Psoas muscle (tissue), 8 donors: ENCODE results near the gene ZNF275. TPM values are rescaled to one million over a fixed set of nuclear protein-coding genes. Genes with fewer than 3 reads are reported as not detected.

Source experiments
- ATAC-seq, 4 donors: fragments of 200-7000 bp; cut with Tn5 transposase; one replicate each; pipeline ENCODE4 v1.9.1; 2020; ENCODE audit warnings: moderate library complexity in 3 of 4, mild to moderate bottlenecking in 2 of 4
- DNase-seq, 2 donors: peaks; one replicate each; pipeline ENCODE4 v3.0.0-alpha.2; 2020
- H3K27ac ChIP-seq: fragments of 200-600 bp; one replicate; pipeline ENCODE4 v1.8.0; 2022
- H3K27me3 ChIP-seq, 3 donors: fragments of 200-600 bp in 1 of 3; one replicate each; pipeline versions ENCODE4 v1.6.1 to v1.8.0; 2013 to 2022; ENCODE audit warnings: low read length in 2 of 3, mild to moderate bottlenecking in 2 of 3, moderate library complexity in 1 of 3; ENCODE audit not compliant: insufficient read depth in 3 of 3
- H3K36me3 ChIP-seq, 2 donors: fragments of 200-600 bp in 1 of 2; one replicate each; pipeline versions ENCODE4 v1.6.1 to v1.8.0; 2013 to 2022; ENCODE audit warnings: low read depth in 1 of 2, mild to moderate bottlenecking in 1 of 2, moderate library complexity in 1 of 2; ENCODE audit not compliant: insufficient read depth in 1 of 2
- H3K4me1 ChIP-seq: fragments of 200-600 bp; one replicate; pipeline ENCODE4 v1.8.0; 2022
- H3K4me3 ChIP-seq: fragments of 200-600 bp; one replicate; pipeline ENCODE4 v1.8.0; 2022; ENCODE audit warnings: mild to moderate bottlenecking
- H3K9me3 ChIP-seq: fragments of 200-600 bp; one replicate; pipeline ENCODE4 v1.8.0; 2022
- WGBS, 3 donors: extraction: QIAGEN DNeasy Blood & Tissue Kit; methylation state at CpG; one replicate each; pipeline versions ENCODE4 v1.1.6 to v1.1.7; 2013; 5-methylcytosine and 5-hydroxymethylcytosine counted together
- intact Hi-C, 2 donors: fragments of 100-400 bp; cut with DNase I; formaldehyde crosslinking; loops; one replicate each; pipeline versions ENCODE4 v1.11.0 to v1.14.2; 2022
- polyA plus RNA-seq, 3 donors: library from polyadenylated mRNA; stranded (reverse); fragments of 200-250 nt; gene quantifications; one replicate each; pipeline ENCODE4 v1.2.3, GENCODE V29; 2013
- total RNA-seq, 4 donors: library from RNA; stranded (reverse); fragmentation: NEBNext Ultra II Directional in 2 of 4; extraction: Animal tissue kit (Norgen Biotek cat#: 25700) in 2 of 4; gene quantifications; one replicate each; pipeline versions ENCODE4 v1.2.1 to v1.2.4, GENCODE V29; 2021 to 2023
- TF ChIP-seq, protein P1 (sequence below): fragments of 200-600 bp; IDR thresholded peaks from one replicate; pipeline ENCODE4 v1.8.0; 2022; ENCODE audit warnings: antibody characterized with exemption
- donor health status: healthy with polysubstance abuse.
- donor health status: DM: no; HTN: no; CAD: no; lungs with moderate emphysema.
- donor health status: Bipolar disorder and iron deficiency.
- donor health status: healthy.
- donor health status: DM: yes; HTN: yes; CAD: no.
- donor health status: DM: no; HTN: no; CAD: no.
- donor health status: DM: no; HTN: no; CAD: no.
- donor health status: DM: yes; HTN: yes; CAD: no.

ZNF275 gene
- total and polyA plus RNA-seq, 7 donors = 2.4 to 7.7 (median 5.5) TPM

GRCh38 chrX:153361781-153362397 lies 27.9 kb downstream of the ZNF275 start:
- Histone ChIP-seq H3K4me1 (no peaks in the 10 kb centered on the region), H3K27ac (no peak overlapping the region), H3K36me3 (no peaks in the 10 kb centered on the region), H3K9me3 (peaks cover 4% of the 10 kb centered on the region), H3K4me3 (no peak overlapping the region), H3K27me3 (no peaks in the 10 kb centered on the region)
- ATAC-seq = no peak
- DNase-seq = no peak
- intact Hi-C loops = no loop called here
- TF ChIP-seq, protein P1, sequence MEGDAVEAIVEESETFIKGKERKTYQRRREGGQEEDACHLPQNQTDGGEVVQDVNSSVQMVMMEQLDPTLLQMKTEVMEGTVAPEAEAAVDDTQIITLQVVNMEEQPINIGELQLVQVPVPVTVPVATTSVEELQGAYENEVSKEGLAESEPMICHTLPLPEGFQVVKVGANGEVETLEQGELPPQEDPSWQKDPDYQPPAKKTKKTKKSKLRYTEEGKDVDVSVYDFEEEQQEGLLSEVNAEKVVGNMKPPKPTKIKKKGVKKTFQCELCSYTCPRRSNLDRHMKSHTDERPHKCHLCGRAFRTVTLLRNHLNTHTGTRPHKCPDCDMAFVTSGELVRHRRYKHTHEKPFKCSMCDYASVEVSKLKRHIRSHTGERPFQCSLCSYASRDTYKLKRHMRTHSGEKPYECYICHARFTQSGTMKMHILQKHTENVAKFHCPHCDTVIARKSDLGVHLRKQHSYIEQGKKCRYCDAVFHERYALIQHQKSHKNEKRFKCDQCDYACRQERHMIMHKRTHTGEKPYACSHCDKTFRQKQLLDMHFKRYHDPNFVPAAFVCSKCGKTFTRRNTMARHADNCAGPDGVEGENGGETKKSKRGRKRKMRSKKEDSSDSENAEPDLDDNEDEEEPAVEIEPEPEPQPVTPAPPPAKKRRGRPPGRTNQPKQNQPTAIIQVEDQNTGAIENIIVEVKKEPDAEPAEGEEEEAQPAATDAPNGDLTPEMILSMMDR = no peak
- WGBS, 3 donors = 47 to 77% (median 59%) methylated on average over 2 of the region's 2 CpGs

- Histone ChIP-seq H3K9me3 (no peaks in the 10 kb centered on the region), H3K27ac (no peak overlapping the region), H3K36me3 (no peaks in the 10 kb centered on the region), H3K4me1 (no peaks in the 10 kb centered on the region), H3K27me3 (peaks cover 0 to 4% (median under 1%) of the 10 kb centered on the region in 3 donors), H3K4me3 (no peak overlapping the region)
- intact Hi-C loops = no loop called here
- DNase-seq (no peak), ATAC-seq (no peak)
- WGBS, 3 donors = 73 to 91% (median 89%) methylated on average over 4 of the region's 4 CpGs
- TF ChIP-seq, protein P1 = no peak
Measured at GRCh38 chrX:153365670-153366069, 31.7 kb downstream of the ZNF275 start.

DNA sequence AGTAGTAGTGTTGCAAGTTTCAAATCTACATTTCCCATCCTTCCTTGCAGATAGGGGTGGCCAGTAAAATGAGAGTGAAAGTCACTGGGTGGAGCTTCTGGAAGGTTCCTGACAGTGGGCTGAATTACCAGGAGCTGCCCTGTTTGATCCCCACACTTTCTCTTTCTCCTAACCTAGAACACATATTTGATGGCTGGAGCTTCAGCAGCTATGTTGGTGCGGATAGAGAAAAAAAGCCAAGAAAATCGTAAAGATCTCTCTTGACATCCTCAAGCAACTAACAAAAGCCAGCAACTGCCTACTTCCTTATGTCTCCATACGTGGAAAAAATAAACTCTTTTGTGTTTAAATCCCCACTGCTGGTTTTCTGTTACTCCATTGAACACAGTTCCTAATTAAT lies 32.2 kb downstream of the ZNF275 start:
- WGBS, 3 donors = 81 to 91% (median 88%) methylated on average over 3 of the region's 3 CpGs
- no peaks in the 10 kb centered on the region for H3K9me3 ChIP-seq
- peaks cover 0 to 5% (median 4%) of the 10 kb centered on the region in 3 donors for H3K27me3 ChIP-seq
- no peak overlapping the region for H3K4me3 ChIP-seq
- TF ChIP-seq, protein P1 = no peak
- intact Hi-C loops = no loop called here
- H3K4me1 ChIP-seq = no peaks in the 10 kb centered on the region
- DNase-seq = no peak
- no peak overlapping the region for H3K27ac ChIP-seq
- H3K36me3 ChIP-seq = no peaks in the 10 kb centered on the region
- no peak for ATAC-seq

- DNase-seq = no peak
- WGBS, 3 donors = 66 to 76% (median 67%) methylated on average over 5 of the region's 5 CpGs
- no peak for ATAC-seq
- Histone ChIP-seq H3K9me3 (no peaks in the 10 kb centered on the region), H3K27me3 (peaks cover 0 to 11% (median 4%) of the 10 kb centered on the region in 3 donors), H3K36me3 (no peaks in the 10 kb centered on the region), H3K4me3 (no peak overlapping the region), H3K4me1 (no peaks in the 10 kb centered on the region), H3K27ac (no peak overlapping the region)
- intact Hi-C loops = no loop called here
- TF ChIP-seq, protein P1 = no peak
Measured at GRCh38 chrX:153366878-153367538, 33.1 kb downstream of the ZNF275 start.
